ENCODE data around the gene GAL.

DNA sequence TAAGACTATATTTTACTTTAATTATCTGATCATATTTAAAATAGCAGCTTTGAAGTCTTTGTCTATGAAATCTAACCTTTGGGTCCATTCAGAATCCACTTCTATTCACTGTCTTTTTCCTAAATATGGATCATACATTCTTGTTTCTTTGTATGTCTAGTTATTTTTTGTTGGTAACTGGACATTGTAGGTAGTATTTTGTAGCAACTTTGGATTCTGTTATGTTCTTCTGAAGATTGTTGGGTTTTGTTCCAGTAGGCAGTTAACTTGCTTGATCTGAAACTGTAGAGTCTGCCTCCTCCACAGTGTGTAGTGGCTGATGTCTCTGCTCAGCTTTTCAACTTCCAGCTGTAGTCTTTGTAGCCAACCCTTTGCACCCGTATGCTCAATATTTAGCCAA lies 37.5 kb upstream of the GAL start:
- no peak for TF ChIP-seq FOXM1 (IDR thresholded peaks at IDR 0.05; ENCODE audit: borderline replicate concordance)
- TF ChIP-seq HDGF (IDR thresholded peaks at IDR 0.05; ENCODE audit: borderline replicate concordance) = no peak

Measured in HEK293T (cell line).